ENCODE measurements around the gene DLG2. TPM values are rescaled to one million over a fixed set of nuclear protein-coding genes. Genes with fewer than 3 reads are reported as not detected.
"Not testable (repeated sequence)": the region's sequence is repeated elsewhere in the genome, so short reads cannot be mapped to it uniquely, and the experiment has no call there.

DLG2 gene
- total RNA-seq, 1 experiment from 2014 or later: 17.5 TPM

- ChIA-PET POLR2A (no interaction called here), CTCF (no interaction called here)
- ATAC-seq (no peak), DNase-seq (ENCODE audit: low spot score) (no peak)
- H3K27me3 Mint-ChIP-seq (ENCODE audit: low read depth): no peaks in the 10 kb centered on the region
- H3K4me1 Mint-ChIP-seq: peaks cover 15% of the 10 kb centered on the region
- H3K27ac Mint-ChIP-seq: no peak overlapping the region
- 0 out of 2 replicates have a peak, but pooled peaks cover 3% of the 10 kb centered on the region for H3K9me3 Mint-ChIP-seq
- no peak for TF ChIP-seq ETV6 (CRISPR knock-in tag; IDR thresholded peaks at IDR 0.05)
- no peak for TF ChIP-seq NR2C2 (CRISPR knock-in tag; IDR thresholded peaks at IDR 0.05)
- TF ChIP-seq CBFB (CRISPR knock-in tag; IDR thresholded peaks at IDR 0.05; ENCODE audit: low read depth): no peak
- TF ChIP-seq NFE2L1 (CRISPR knock-in tag; IDR thresholded peaks at IDR 0.05): no peak
- TF ChIP-seq ZNF219 (CRISPR knock-in tag; IDR thresholded peaks at IDR 0.05; ENCODE audit: borderline replicate concordance): no peak
- TF ChIP-seq NFYB (CRISPR knock-in tag; conservative IDR thresholded peaks at IDR 0.05; ENCODE audit: low read depth): no peak
- TF ChIP-seq, protein P1, sequence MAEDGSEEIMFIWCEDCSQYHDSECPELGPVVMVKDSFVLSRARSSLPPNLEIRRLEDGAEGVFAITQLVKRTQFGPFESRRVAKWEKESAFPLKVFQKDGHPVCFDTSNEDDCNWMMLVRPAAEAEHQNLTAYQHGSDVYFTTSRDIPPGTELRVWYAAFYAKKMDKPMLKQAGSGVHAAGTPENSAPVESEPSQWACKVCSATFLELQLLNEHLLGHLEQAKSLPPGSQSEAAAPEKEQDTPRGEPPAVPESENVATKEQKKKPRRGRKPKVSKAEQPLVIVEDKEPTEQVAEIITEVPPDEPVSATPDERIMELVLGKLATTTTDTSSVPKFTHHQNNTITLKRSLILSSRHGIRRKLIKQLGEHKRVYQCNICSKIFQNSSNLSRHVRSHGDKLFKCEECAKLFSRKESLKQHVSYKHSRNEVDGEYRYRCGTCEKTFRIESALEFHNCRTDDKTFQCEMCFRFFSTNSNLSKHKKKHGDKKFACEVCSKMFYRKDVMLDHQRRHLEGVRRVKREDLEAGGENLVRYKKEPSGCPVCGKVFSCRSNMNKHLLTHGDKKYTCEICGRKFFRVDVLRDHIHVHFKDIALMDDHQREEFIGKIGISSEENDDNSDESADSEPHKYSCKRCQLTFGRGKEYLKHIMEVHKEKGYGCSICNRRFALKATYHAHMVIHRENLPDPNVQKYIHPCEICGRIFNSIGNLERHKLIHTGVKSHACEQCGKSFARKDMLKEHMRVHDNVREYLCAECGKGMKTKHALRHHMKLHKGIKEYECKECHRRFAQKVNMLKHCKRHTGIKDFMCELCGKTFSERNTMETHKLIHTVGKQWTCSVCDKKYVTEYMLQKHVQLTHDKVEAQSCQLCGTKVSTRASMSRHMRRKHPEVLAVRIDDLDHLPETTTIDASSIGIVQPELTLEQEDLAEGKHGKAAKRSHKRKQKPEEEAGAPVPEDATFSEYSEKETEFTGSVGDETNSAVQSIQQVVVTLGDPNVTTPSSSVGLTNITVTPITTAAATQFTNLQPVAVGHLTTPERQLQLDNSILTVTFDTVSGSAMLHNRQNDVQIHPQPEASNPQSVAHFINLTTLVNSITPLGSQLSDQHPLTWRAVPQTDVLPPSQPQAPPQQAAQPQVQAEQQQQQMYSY (CRISPR knock-in tag; IDR thresholded peaks at IDR 0.05): no peak
- no peak for TF ChIP-seq CTCF (IDR thresholded peaks at IDR 0.05)
- no peak for TF ChIP-seq ZNF425 (CRISPR knock-in tag; conservative IDR thresholded peaks at IDR 0.05)
- TF ChIP-seq SP1 (CRISPR knock-in tag; conservative IDR thresholded peaks at IDR 0.05): no peak
- TF ChIP-seq EMX1 (CRISPR knock-in tag; IDR thresholded peaks at IDR 0.05): no peak
- TF ChIP-seq ZNF263 (CRISPR knock-in tag; IDR thresholded peaks at IDR 0.05; ENCODE audit: low read depth): no peak
- TF ChIP-seq SOX15 (CRISPR knock-in tag; IDR thresholded peaks at IDR 0.05): no peak
- no peak for TF ChIP-seq FOXJ3 (CRISPR knock-in tag; IDR thresholded peaks at IDR 0.05; ENCODE audit: borderline replicate concordance)
- no peak for TF ChIP-seq GRHL2 (CRISPR knock-in tag; IDR thresholded peaks at IDR 0.05; ENCODE audit: insufficient replicate concordance, severe bottlenecking)
- TF ChIP-seq GTF2I (CRISPR knock-in tag; conservative IDR thresholded peaks at IDR 0.05): no peak
- TF ChIP-seq ZNF532 (CRISPR knock-in tag; IDR thresholded peaks at IDR 0.05; ENCODE audit: borderline replicate concordance): no peak
- TF ChIP-seq, protein P2, sequence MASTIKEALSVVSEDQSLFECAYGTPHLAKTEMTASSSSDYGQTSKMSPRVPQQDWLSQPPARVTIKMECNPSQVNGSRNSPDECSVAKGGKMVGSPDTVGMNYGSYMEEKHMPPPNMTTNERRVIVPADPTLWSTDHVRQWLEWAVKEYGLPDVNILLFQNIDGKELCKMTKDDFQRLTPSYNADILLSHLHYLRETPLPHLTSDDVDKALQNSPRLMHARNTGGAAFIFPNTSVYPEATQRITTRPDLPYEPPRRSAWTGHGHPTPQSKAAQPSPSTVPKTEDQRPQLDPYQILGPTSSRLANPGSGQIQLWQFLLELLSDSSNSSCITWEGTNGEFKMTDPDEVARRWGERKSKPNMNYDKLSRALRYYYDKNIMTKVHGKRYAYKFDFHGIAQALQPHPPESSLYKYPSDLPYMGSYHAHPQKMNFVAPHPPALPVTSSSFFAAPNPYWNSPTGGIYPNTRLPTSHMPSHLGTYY (CRISPR knock-in tag; IDR thresholded peaks at IDR 0.05): no peak
- TF ChIP-seq, protein P3, sequence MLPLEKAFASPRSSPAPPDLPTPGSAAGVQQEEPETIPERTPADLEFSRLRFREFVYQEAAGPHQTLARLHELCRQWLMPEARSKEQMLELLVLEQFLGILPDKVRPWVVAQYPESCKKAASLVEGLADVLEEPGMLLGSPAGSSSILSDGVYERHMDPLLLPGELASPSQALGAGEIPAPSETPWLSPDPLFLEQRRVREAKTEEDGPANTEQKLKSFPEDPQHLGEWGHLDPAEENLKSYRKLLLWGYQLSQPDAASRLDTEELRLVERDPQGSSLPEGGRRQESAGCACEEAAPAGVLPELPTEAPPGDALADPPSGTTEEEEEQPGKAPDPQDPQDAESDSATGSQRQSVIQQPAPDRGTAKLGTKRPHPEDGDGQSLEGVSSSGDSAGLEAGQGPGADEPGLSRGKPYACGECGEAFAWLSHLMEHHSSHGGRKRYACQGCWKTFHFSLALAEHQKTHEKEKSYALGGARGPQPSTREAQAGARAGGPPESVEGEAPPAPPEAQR (CRISPR knock-in tag; IDR thresholded peaks at IDR 0.05): no peak
- H3K36me3 Mint-ChIP-seq: no peaks in the 10 kb centered on the region
- no peak overlapping the region for H3K4me3 Mint-ChIP-seq
Observed at GRCh38 chr11:84310268-84310667, 1316.9 kb downstream of the DLG2 start.

DNA sequence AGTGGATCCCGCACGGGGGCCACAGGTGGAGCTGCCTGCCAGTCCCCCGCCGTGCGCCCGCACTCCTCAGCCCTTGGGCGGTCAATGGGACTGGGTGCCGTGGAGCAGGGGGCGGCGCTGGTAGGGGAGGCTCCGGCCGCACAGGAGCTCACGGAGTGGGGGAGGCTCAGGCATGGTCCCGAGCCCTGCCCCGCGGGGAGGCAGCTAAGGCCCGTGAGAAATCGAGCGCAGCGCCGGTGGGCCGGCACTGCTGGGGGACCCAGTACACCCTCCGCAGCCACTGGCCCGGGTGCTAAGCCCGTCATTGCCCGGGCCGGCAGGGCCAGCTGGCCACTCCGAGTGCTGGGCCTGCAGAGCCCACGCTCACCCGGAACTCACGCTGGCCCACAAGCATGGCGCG is 1318.7 kb downstream of the DLG2 start:
- DNase-seq (ENCODE audit: low spot score); H3K27ac Mint-ChIP-seq; H3K4me3 Mint-ChIP-seq; H3K36me3 Mint-ChIP-seq; H3K9me3 Mint-ChIP-seq; CTCF ChIA-PET; ATAC-seq; H3K27me3 Mint-ChIP-seq (ENCODE audit: low read depth); POLR2A ChIA-PET: not testable (repeated sequence)
- peaks cover 15% of the 10 kb centered on the region for H3K4me1 Mint-ChIP-seq

All from WTC11 (cell line).